GM21390 (cell line): ENCODE data around the gene NBAS.

Experiments
- ATAC-seq: cut with Tn5 transposase; IDR thresholded peaks from one replicate; pipeline ENCODE4 v1.9.1; 2021; ENCODE audit not compliant: unreplicated experiment

NBAS gene

GRCh38 chr2:15180379-15180778 lies 380.8 kb downstream of the NBAS start:
- no peak for ATAC-seq

- no peak for ATAC-seq
Measured at GRCh38 chr2:15178946-15179345, 382.2 kb downstream of the NBAS start.

- ATAC-seq: peak; percentile 98
Measured at GRCh38 chr2:15177103-15177502, 384.0 kb downstream of the NBAS start.

GRCh38 chr2:15176604-15177003 lies 384.5 kb downstream of the NBAS start:
- ATAC-seq: peak; percentile 3

GRCh38 chr2:15174567-15174966 lies 386.6 kb downstream of the NBAS start:
- no peak for ATAC-seq

GRCh38 chr2:15173501-15173900 lies 387.6 kb downstream of the NBAS start:
- no peak for ATAC-seq

GRCh38 chr2:15172825-15173224 lies 388.3 kb downstream of the NBAS start:
- no peak for ATAC-seq

- ATAC-seq: no peak
Measured at GRCh38 chr2:15170070-15170775, 390.9 kb downstream of the NBAS start.

GRCh38 chr2:15169326-15170069 lies 391.6 kb downstream of the NBAS start:
- ATAC-seq: no peak

- ATAC-seq: no peak
Measured at GRCh38 chr2:15168116-15168515, 393.0 kb downstream of the NBAS start.

GRCh38 chr2:15166878-15167277 lies 394.3 kb downstream of the NBAS start:
- no peak for ATAC-seq

- no peak for ATAC-seq
Measured at GRCh38 chr2:15163326-15163725, 397.8 kb downstream of the NBAS start.

GRCh38 chr2:15162620-15163019 lies 398.5 kb downstream of the NBAS start:
- ATAC-seq: no peak

- no peak for ATAC-seq
Measured at GRCh38 chr2:15160201-15160991, 400.7 kb downstream of the NBAS start.

GRCh38 chr2:15159751-15160177 lies 401.4 kb downstream of the NBAS start:
- no peak for ATAC-seq

GRCh38 chr2:15159206-15159605 lies 401.9 kb downstream of the NBAS start:
- no peak for ATAC-seq

- ATAC-seq: no peak
Measured at GRCh38 chr2:15158532-15158931, 402.6 kb downstream of the NBAS start.

- ATAC-seq: no peak
Measured at GRCh38 chr2:15158100-15158499, 403.0 kb downstream of the NBAS start.

GRCh38 chr2:15155959-15156574 lies 405.1 kb downstream of the NBAS start:
- no peak for ATAC-seq

- ATAC-seq: no peak
Measured at GRCh38 chr2:15154297-15154696, 406.8 kb downstream of the NBAS start.

- ATAC-seq: no peak
Measured at GRCh38 chr2:15152382-15152781, 408.8 kb downstream of the NBAS start.
